ENCODE results near the gene ISY1. TPM values are rescaled to one million over a fixed set of nuclear protein-coding genes. Genes with fewer than 3 reads are reported as not detected.
"Not testable (repeated sequence)": the region's sequence is repeated elsewhere in the genome, so short reads cannot be mapped to it uniquely, and the experiment has no call there.

Gene ISY1
- total RNA-seq, 1 experiment from 2014 or later: 35.6 TPM

GRCh38 chr3:129144786-129145185, 16.1 kb downstream of the ISY1 start:
- Histone ChIP-seq H3K27me3 (replicated peaks; ENCODE audit: control insufficient read depth, insufficient read depth, low read length) (no peaks in the 10 kb centered on the region), H3K9me3 (no peaks in the 10 kb centered on the region), H3K36me3 (ENCODE audit: control insufficient read depth, insufficient read depth, low read length) (no peaks in the 10 kb centered on the region), H3K4me3 (ENCODE audit: low read depth, low read length) (no peak overlapping the region), H3K4me1 (no peaks in the 10 kb centered on the region)
- CTCF ChIA-PET: interaction anchor here (0.5 kb wide), 1 partner anchor 175 kb away, joined by 5 read pairs; no protein-coding TSS in a partner anchor
- no TSS peak for BruUV-seq (replicated peaks)
- H3K36me3 Mint-ChIP-seq (ENCODE audit: insufficient read depth, unreplicated experiment): peaks cover 22% of the 10 kb centered on the region
- POLR2A ChIA-PET: no interaction called here
- no peaks in the 10 kb centered on the region for H3K9me3 Mint-ChIP-seq (ENCODE audit: unreplicated experiment)
- intact Hi-C loops (cut with micrococcal nuclease; ENCODE audit: unreplicated experiment): no loop called here
- no peak for TF ChIP-seq CTCF (IDR thresholded peaks at IDR 0.05; ENCODE audit: insufficient read depth in 1 of 2, low read depth in 1 of 2, low read length in 1 of 2, severe bottlenecking in 1 of 2, unreplicated experiment in 1 of 2)
- no peak for DNase-seq
- no peak overlapping the region for H3K27ac Mint-ChIP-seq (ENCODE audit: unreplicated experiment)
- H3K27me3 Mint-ChIP-seq (ENCODE audit: insufficient read depth, unreplicated experiment): no peaks in the 10 kb centered on the region
- H3K4me1 Mint-ChIP-seq (ENCODE audit: low read depth, unreplicated experiment): no peaks in the 10 kb centered on the region
- no peak overlapping the region for H3K4me3 Mint-ChIP-seq (ENCODE audit: unreplicated experiment)

- H3K9me3 ChIP-seq; H3K4me1 ChIP-seq; H3K9me3 Mint-ChIP-seq (ENCODE audit: unreplicated experiment); H3K4me1 Mint-ChIP-seq (ENCODE audit: low read depth, unreplicated experiment); H3K36me3 ChIP-seq (ENCODE audit: control insufficient read depth, insufficient read depth, low read length); POLR2A ChIA-PET; CTCF ChIA-PET; H3K27ac Mint-ChIP-seq (ENCODE audit: unreplicated experiment); intact Hi-C loops (cut with micrococcal nuclease; ENCODE audit: unreplicated experiment); H3K4me3 ChIP-seq (ENCODE audit: low read depth, low read length); BruUV-seq (replicated peaks); H3K27me3 ChIP-seq (replicated peaks; ENCODE audit: control insufficient read depth, insufficient read depth, low read length); H3K27me3 Mint-ChIP-seq (ENCODE audit: insufficient read depth, unreplicated experiment); H3K4me3 Mint-ChIP-seq (ENCODE audit: unreplicated experiment); DNase-seq: not testable (repeated sequence)
- H3K36me3 Mint-ChIP-seq (ENCODE audit: insufficient read depth, unreplicated experiment): peaks cover 35% of the 10 kb centered on the region
These were observed 19.9 kb downstream of the ISY1 start for GRCh38 chr3:129141011-129141410.

DNA sequence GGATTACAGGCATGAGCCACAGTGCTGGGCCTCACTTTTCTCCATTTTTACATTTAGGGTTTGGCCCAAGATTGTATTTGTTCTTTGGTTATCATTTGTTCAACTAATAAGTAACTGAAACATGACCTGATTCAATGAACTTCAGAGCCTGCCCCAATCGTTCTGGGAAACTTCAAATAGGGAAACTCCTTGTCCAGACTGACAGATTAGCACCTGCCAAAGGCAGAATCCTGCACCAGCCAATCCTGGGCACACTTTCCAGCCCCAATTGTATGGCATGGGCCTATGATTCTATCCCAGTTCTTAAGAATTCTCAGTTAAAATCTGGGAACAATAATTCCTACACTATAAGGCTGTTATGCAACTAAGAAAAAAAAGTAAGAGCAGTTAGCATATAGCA, 21.0 kb downstream of the ISY1 start:
- Histone ChIP-seq H3K27me3 (replicated peaks; ENCODE audit: control insufficient read depth, insufficient read depth, low read length) (no peaks in the 10 kb centered on the region), H3K9me3 (no peaks in the 10 kb centered on the region), H3K36me3 (ENCODE audit: control insufficient read depth, insufficient read depth, low read length) (no peaks in the 10 kb centered on the region), H3K4me1 (no peaks in the 10 kb centered on the region), H3K4me3 (ENCODE audit: low read depth, low read length) (no peak overlapping the region)
- BruUV-seq (replicated peaks): no TSS peak
- intact Hi-C loops (cut with micrococcal nuclease; ENCODE audit: unreplicated experiment): no loop called here
- CTCF ChIA-PET: no interaction called here
- no peak overlapping the region for H3K4me3 Mint-ChIP-seq (ENCODE audit: unreplicated experiment)
- no peak for TF ChIP-seq CTCF (IDR thresholded peaks at IDR 0.05; ENCODE audit: insufficient read depth in 1 of 2, low read depth in 1 of 2, low read length in 1 of 2, severe bottlenecking in 1 of 2, unreplicated experiment in 1 of 2)
- peaks cover 29% of the 10 kb centered on the region for H3K36me3 Mint-ChIP-seq (ENCODE audit: insufficient read depth, unreplicated experiment)
- POLR2A ChIA-PET: no interaction called here
- DNase-seq: no peak
- H3K4me1 Mint-ChIP-seq (ENCODE audit: low read depth, unreplicated experiment): no peaks in the 10 kb centered on the region
- no peaks in the 10 kb centered on the region for H3K9me3 Mint-ChIP-seq (ENCODE audit: unreplicated experiment)
- H3K27me3 Mint-ChIP-seq (ENCODE audit: insufficient read depth, unreplicated experiment): no peaks in the 10 kb centered on the region
- no peak overlapping the region for H3K27ac Mint-ChIP-seq (ENCODE audit: unreplicated experiment)

DNA sequence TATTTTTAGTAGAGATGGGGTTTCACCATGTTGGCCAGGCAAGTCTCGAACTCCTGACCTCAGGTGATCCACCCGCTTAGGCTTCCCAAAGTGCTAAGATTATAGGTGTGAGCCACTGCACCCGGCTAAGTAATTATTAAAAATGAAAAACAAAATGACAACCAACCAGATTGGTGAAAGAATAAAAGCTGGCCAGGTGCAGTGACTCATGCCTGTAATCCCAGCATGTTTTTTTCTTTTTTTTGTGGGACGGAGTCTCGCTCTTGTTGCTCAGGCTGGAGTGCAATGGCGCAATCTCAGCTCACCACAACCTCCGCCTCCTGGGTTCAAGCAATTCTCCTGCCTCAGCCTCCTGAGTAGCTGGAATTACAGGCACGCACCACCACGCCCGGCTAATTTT, 24.6 kb downstream of the ISY1 start:
- H3K36me3 ChIP-seq (ENCODE audit: control insufficient read depth, insufficient read depth, low read length); CTCF ChIA-PET; H3K27ac Mint-ChIP-seq (ENCODE audit: unreplicated experiment); H3K27me3 ChIP-seq (replicated peaks; ENCODE audit: control insufficient read depth, insufficient read depth, low read length); H3K27me3 Mint-ChIP-seq (ENCODE audit: insufficient read depth, unreplicated experiment); H3K4me3 Mint-ChIP-seq (ENCODE audit: unreplicated experiment); intact Hi-C loops (cut with micrococcal nuclease; ENCODE audit: unreplicated experiment); H3K4me3 ChIP-seq (ENCODE audit: low read depth, low read length); BruUV-seq (replicated peaks); H3K4me1 Mint-ChIP-seq (ENCODE audit: low read depth, unreplicated experiment); POLR2A ChIA-PET; DNase-seq; H3K9me3 Mint-ChIP-seq (ENCODE audit: unreplicated experiment); H3K4me1 ChIP-seq; H3K9me3 ChIP-seq: not testable (repeated sequence)
- peaks cover 37% of the 10 kb centered on the region for H3K36me3 Mint-ChIP-seq (ENCODE audit: insufficient read depth, unreplicated experiment)
